ENCODE data around the gene RAD18.

RAD18 gene

GRCh38 chr3:8851703-8852102, 111.6 kb downstream of the RAD18 start:
- no peak overlapping the region for H2AFZ ChIP-seq (ENCODE audit: low read depth, low read length, severe bottlenecking)
- no peak overlapping the region for H3K27ac ChIP-seq (ENCODE audit: low read depth, low read length)
- no peaks in the 10 kb centered on the region for H3F3A ChIP-seq (ENCODE audit: insufficient read depth)
- no peaks in the 10 kb centered on the region for H3K79me2 ChIP-seq (ENCODE audit: insufficient read depth, low read length)
- H3K4me2 ChIP-seq (ENCODE audit: low read depth, low read length, poor library complexity, severe bottlenecking) = no peak overlapping the region
- no peaks in the 10 kb centered on the region for H3K27me3 ChIP-seq (ENCODE audit: low read length)
- no peaks in the 10 kb centered on the region for H3K9me3 ChIP-seq (ENCODE audit: insufficient read depth, low read length)
- no peak overlapping the region for H3K4me3 ChIP-seq (ENCODE audit: insufficient read depth, low read length, poor library complexity, severe bottlenecking)
- H3K36me3 ChIP-seq (ENCODE audit: low read length) = no peaks in the 10 kb centered on the region
- H4K20me1 ChIP-seq (ENCODE audit: low read depth, low read length) = no peaks in the 10 kb centered on the region
- no peaks in the 10 kb centered on the region for H3K9me2 ChIP-seq (replicated peaks; ENCODE audit: insufficient read depth, low read length)
- H3K9ac ChIP-seq (ENCODE audit: low read length) = no peak overlapping the region
- TF ChIP-seq CTCF (IDR thresholded peaks at IDR 0.05; ENCODE audit: insufficient read depth, low read length, poor library complexity, severe bottlenecking) (no peak), EZH2phosphoT487 (conservative IDR thresholded peaks at IDR 0.05; ENCODE audit: low read length) (no peak)

- Histone ChIP-seq H3K9me3 (ENCODE audit: insufficient read depth, low read length) (no peaks in the 10 kb centered on the region), H3K27me3 (ENCODE audit: low read length) (no peaks in the 10 kb centered on the region), H3F3A (ENCODE audit: insufficient read depth) (no peaks in the 10 kb centered on the region), H2AFZ (ENCODE audit: low read depth, low read length, severe bottlenecking) (no peak overlapping the region), H3K9ac (ENCODE audit: low read length) (no peak overlapping the region), H3K4me3 (ENCODE audit: insufficient read depth, low read length, poor library complexity, severe bottlenecking) (no peak overlapping the region), H3K36me3 (ENCODE audit: low read length) (no peaks in the 10 kb centered on the region), H3K9me2 (replicated peaks; ENCODE audit: insufficient read depth, low read length) (no peaks in the 10 kb centered on the region), H4K20me1 (ENCODE audit: low read depth, low read length) (no peaks in the 10 kb centered on the region), H3K4me2 (ENCODE audit: low read depth, low read length, poor library complexity, severe bottlenecking) (no peak overlapping the region), H3K27ac (ENCODE audit: low read depth, low read length) (no peak overlapping the region), H3K79me2 (ENCODE audit: insufficient read depth, low read length) (no peaks in the 10 kb centered on the region)
- TF ChIP-seq CTCF (IDR thresholded peaks at IDR 0.05; ENCODE audit: insufficient read depth, low read length, poor library complexity, severe bottlenecking) (no peak), EZH2phosphoT487 (conservative IDR thresholded peaks at IDR 0.05; ENCODE audit: low read length) (no peak)
Observed at GRCh38 chr3:8848696-8849131, 114.6 kb downstream of the RAD18 start.

GRCh38 chr3:8847317-8847716, 116.0 kb downstream of the RAD18 start:
- Histone ChIP-seq H3K4me3 (ENCODE audit: insufficient read depth, low read length, poor library complexity, severe bottlenecking) (no peak overlapping the region), H3K79me2 (ENCODE audit: insufficient read depth, low read length) (no peaks in the 10 kb centered on the region), H3K9me3 (ENCODE audit: insufficient read depth, low read length) (no peaks in the 10 kb centered on the region), H3K9me2 (replicated peaks; ENCODE audit: insufficient read depth, low read length) (no peaks in the 10 kb centered on the region), H3F3A (ENCODE audit: insufficient read depth) (no peaks in the 10 kb centered on the region), H3K36me3 (ENCODE audit: low read length) (no peaks in the 10 kb centered on the region), H3K27ac (ENCODE audit: low read depth, low read length) (no peak overlapping the region), H3K4me2 (ENCODE audit: low read depth, low read length, poor library complexity, severe bottlenecking) (no peak overlapping the region), H4K20me1 (ENCODE audit: low read depth, low read length) (no peaks in the 10 kb centered on the region), H2AFZ (ENCODE audit: low read depth, low read length, severe bottlenecking) (no peak overlapping the region), H3K27me3 (ENCODE audit: low read length) (no peaks in the 10 kb centered on the region), H3K9ac (ENCODE audit: low read length) (no peak overlapping the region)
- TF ChIP-seq CTCF (IDR thresholded peaks at IDR 0.05; ENCODE audit: insufficient read depth, low read length, poor library complexity, severe bottlenecking) = no peak

- H3K27me3 ChIP-seq (ENCODE audit: low read length) = no peaks in the 10 kb centered on the region
- H3K9me2 ChIP-seq (replicated peaks; ENCODE audit: insufficient read depth, low read length) = no peaks in the 10 kb centered on the region
- H3K4me3 ChIP-seq (ENCODE audit: insufficient read depth, low read length, poor library complexity, severe bottlenecking) = no peak overlapping the region
- H4K20me1 ChIP-seq (ENCODE audit: low read depth, low read length) = no peaks in the 10 kb centered on the region
- H3K9ac ChIP-seq (ENCODE audit: low read length) = no peak overlapping the region
- no peaks in the 10 kb centered on the region for H3K79me2 ChIP-seq (ENCODE audit: insufficient read depth, low read length)
- no peaks in the 10 kb centered on the region for H3K36me3 ChIP-seq (ENCODE audit: low read length)
- no peak overlapping the region for H2AFZ ChIP-seq (ENCODE audit: low read depth, low read length, severe bottlenecking)
- no peak for TF ChIP-seq CTCF (IDR thresholded peaks at IDR 0.05; ENCODE audit: insufficient read depth, low read length, poor library complexity, severe bottlenecking)
- no peak for TF ChIP-seq EZH2phosphoT487 (conservative IDR thresholded peaks at IDR 0.05; ENCODE audit: low read length)
- no peaks in the 10 kb centered on the region for H3K9me3 ChIP-seq (ENCODE audit: insufficient read depth, low read length)
- H3F3A ChIP-seq (ENCODE audit: insufficient read depth) = no peaks in the 10 kb centered on the region
- no peak overlapping the region for H3K27ac ChIP-seq (ENCODE audit: low read depth, low read length)
- H3K4me2 ChIP-seq (ENCODE audit: low read depth, low read length, poor library complexity, severe bottlenecking) = no peak overlapping the region
Observed at GRCh38 chr3:8846176-8846575, 117.1 kb downstream of the RAD18 start.

Data from SU-DHL-6 (cell line).